Nephron (organoid): ENCODE measurements around the gene AGA.

Experiments
- H3K27ac Mint-ChIP-seq, 3 experiments: 2 replicates each; pipeline ENCODE4 v1.8.0; 2020; ENCODE audit warnings: mixed read lengths in 3 of 3, mild to moderate bottlenecking in 2 of 3, moderate library complexity in 1 of 3
- H3K27me3 Mint-ChIP-seq: 2 replicates; pipeline ENCODE4 v1.8.0; 2021; ENCODE audit warnings: low read depth, mild to moderate bottlenecking, moderate library complexity, mixed read lengths
- H3K36me3 Mint-ChIP-seq: 2 replicates; pipeline ENCODE4 v1.8.0; 2020; ENCODE audit warnings: low read depth, mixed read lengths
- H3K4me1 Mint-ChIP-seq: 2 replicates; pipeline ENCODE4 v1.8.0; 2020; ENCODE audit warnings: mixed read lengths
- H3K4me3 Mint-ChIP-seq, 3 experiments: 2 replicates each; pipeline ENCODE4 v1.8.0; 2020; ENCODE audit warnings: mild to moderate bottlenecking in 3 of 3, mixed read lengths in 3 of 3, moderate library complexity in 2 of 3
- H3K9me3 Mint-ChIP-seq: 2 replicates; pipeline ENCODE4 v1.8.0; 2020; ENCODE audit warnings: mixed read lengths
- CTCF ChIP-seq, 3 experiments: fragments of 200-600 bp; sonication (generic); IDR thresholded peaks; one replicate each; pipeline ENCODE4 v1.5.0; 2021; ENCODE audit warnings: antibody characterized with exemption in 3 of 3; ENCODE audit not compliant: unreplicated experiment in 3 of 3

AGA gene

DNA sequence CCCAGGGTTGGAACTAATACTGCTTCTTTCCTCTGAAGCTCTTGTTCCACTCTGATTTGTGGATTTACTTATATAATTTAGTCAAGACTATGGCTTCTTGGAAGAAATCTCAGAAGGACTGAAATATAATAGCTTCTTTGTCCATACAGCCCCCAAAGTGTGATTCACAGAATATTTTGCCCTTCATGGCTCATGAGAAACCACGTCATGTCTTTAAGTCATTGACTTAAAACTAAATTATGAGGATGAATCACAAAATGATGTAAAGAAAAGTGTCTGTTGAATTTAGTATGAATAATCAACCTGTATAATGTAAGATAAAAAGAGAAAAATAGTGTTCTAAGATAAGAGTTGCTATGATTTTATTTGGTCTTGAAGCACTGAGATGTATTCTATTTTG, 43.3 kb upstream of the AGA start:
- Mint-ChIP-seq H3K36me3 (no peaks in the 10 kb centered on the region), H3K9me3 (no peaks in the 10 kb centered on the region), H3K27ac (no peak overlapping the region), H3K4me3 (no peak overlapping the region), H3K27me3 (no peaks in the 10 kb centered on the region), H3K4me1 (no peaks in the 10 kb centered on the region)
- TF ChIP-seq CTCF (IDR thresholded peaks at IDR 0.05; ENCODE audit: unreplicated experiment in 3 of 3), result no peak

DNA sequence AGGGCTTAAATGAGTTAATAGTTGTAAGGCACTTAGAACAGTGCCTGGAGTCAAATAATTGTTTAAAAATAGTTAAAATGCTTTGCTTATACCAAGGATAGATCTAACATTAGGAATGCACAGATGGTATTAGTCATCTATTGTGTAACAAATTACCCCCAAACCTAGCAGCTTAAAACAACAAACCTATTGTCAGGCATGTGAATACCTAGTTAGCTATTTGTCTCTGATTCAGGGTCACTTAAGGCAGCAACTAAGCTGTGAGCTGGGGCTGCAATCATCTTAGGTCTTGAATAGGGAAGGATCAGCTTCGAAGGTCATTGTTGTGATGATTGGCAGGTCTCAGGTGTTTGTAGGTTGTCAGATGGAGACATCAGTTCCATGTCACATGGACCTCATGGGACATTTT, 42.4 kb upstream of the AGA start:
- no peak overlapping the region for H3K4me3 Mint-ChIP-seq
- TF ChIP-seq CTCF (IDR thresholded peaks at IDR 0.05; ENCODE audit: unreplicated experiment in 3 of 3), result no peak
- H3K4me1 Mint-ChIP-seq, result no peaks in the 10 kb centered on the region
- H3K36me3 Mint-ChIP-seq, result no peaks in the 10 kb centered on the region
- H3K27me3 Mint-ChIP-seq, result no peaks in the 10 kb centered on the region
- no peak overlapping the region for H3K27ac Mint-ChIP-seq
- no peaks in the 10 kb centered on the region for H3K9me3 Mint-ChIP-seq

GRCh38 chr4:177483760-177484159, 41.5 kb upstream of the AGA start:
- TF ChIP-seq CTCF (IDR thresholded peaks at IDR 0.05; ENCODE audit: unreplicated experiment in 3 of 3), result no peak
- H3K9me3 Mint-ChIP-seq, result no peaks in the 10 kb centered on the region
- H3K36me3 Mint-ChIP-seq, result no peaks in the 10 kb centered on the region
- H3K27ac Mint-ChIP-seq, result no peak overlapping the region
- no peak overlapping the region for H3K4me3 Mint-ChIP-seq
- no peaks in the 10 kb centered on the region for H3K27me3 Mint-ChIP-seq
- no peaks in the 10 kb centered on the region for H3K4me1 Mint-ChIP-seq

- no peak overlapping the region for H3K27ac Mint-ChIP-seq
- no peak for TF ChIP-seq CTCF (IDR thresholded peaks at IDR 0.05; ENCODE audit: unreplicated experiment in 3 of 3)
- H3K4me1 Mint-ChIP-seq, result no peaks in the 10 kb centered on the region
- H3K9me3 Mint-ChIP-seq, result no peaks in the 10 kb centered on the region
- H3K27me3 Mint-ChIP-seq, result no peaks in the 10 kb centered on the region
- H3K4me3 Mint-ChIP-seq, result no peak overlapping the region
- H3K36me3 Mint-ChIP-seq, result no peaks in the 10 kb centered on the region
These were observed 41.0 kb upstream of the AGA start for GRCh38 chr4:177483271-177483670.

- TF ChIP-seq CTCF (IDR thresholded peaks at IDR 0.05; ENCODE audit: unreplicated experiment in 3 of 3), result no peak
- no peak overlapping the region for H3K27ac Mint-ChIP-seq
- H3K4me1 Mint-ChIP-seq, result no peaks in the 10 kb centered on the region
- H3K27me3 Mint-ChIP-seq, result no peaks in the 10 kb centered on the region
- H3K36me3 Mint-ChIP-seq, result no peaks in the 10 kb centered on the region
- no peaks in the 10 kb centered on the region for H3K9me3 Mint-ChIP-seq
- H3K4me3 Mint-ChIP-seq, result no peak overlapping the region
These were observed 40.1 kb upstream of the AGA start for GRCh38 chr4:177482367-177482766.

DNA sequence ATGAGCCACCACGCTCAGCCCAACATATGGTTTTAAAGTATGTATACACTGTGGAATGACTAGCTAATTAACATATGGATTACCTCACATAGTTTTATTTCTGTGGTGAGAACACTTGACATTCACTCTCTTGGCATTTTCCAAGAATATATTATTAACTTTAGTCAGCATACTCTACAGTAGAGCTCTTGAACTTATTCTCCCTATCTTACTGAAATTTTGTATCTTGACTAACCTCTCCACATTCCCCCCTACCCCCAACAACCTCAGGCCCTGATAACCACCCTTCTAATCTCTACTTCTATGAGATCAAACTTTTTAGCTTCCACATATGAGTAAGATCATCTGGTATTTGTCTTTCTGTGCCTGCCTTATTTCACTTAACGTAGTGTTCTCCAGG, 38.6 kb upstream of the AGA start:
- Mint-ChIP-seq H3K4me1 (no peaks in the 10 kb centered on the region), H3K4me3 (no peak overlapping the region), H3K27ac (no peak overlapping the region), H3K27me3 (no peaks in the 10 kb centered on the region), H3K36me3 (no peaks in the 10 kb centered on the region), H3K9me3 (no peaks in the 10 kb centered on the region)
- no peak for TF ChIP-seq CTCF (IDR thresholded peaks at IDR 0.05; ENCODE audit: unreplicated experiment in 3 of 3)
